ENCODE results near the gene ALCAM. TPM values are rescaled to one million over a fixed set of nuclear protein-coding genes. Genes with fewer than 3 reads are reported as not detected.

The ALCAM gene
- total RNA-seq, 1 experiment from 2014 or later = 98.4 TPM

GRCh38 chr3:105406268-105406667 is 39.6 kb downstream of the ALCAM start:
- Mint-ChIP-seq H3K9me3 (ENCODE audit: unreplicated experiment) (peaks cover 15% of the 10 kb centered on the region), H3K36me3 (ENCODE audit: insufficient read depth, unreplicated experiment) (peaks cover 28% of the 10 kb centered on the region), H3K4me3 (ENCODE audit: unreplicated experiment) (no peak overlapping the region), H3K27ac (ENCODE audit: low read depth, unreplicated experiment) (no peak overlapping the region), H3K27me3 (ENCODE audit: insufficient read depth, unreplicated experiment) (no peaks in the 10 kb centered on the region), H3K4me1 (ENCODE audit: insufficient read depth, unreplicated experiment) (peaks cover 18% of the 10 kb centered on the region)
- intact Hi-C loops (cut with micrococcal nuclease) = no loop called here
- no peak for DNase-seq (ENCODE audit: unreplicated experiment)
- no peak for TF ChIP-seq CTCF (IDR thresholded peaks at IDR 0.05; ENCODE audit: unreplicated experiment)
- CTCF ChIA-PET = no interaction called here
- no TSS peak for BruUV-seq (replicated peaks)
- POLR2A ChIA-PET = no interaction called here

GRCh38 chr3:105409364-105409763 is 42.7 kb downstream of the ALCAM start:
- Mint-ChIP-seq H3K4me1 (ENCODE audit: insufficient read depth, unreplicated experiment) (peaks cover 6% of the 10 kb centered on the region), H3K27ac (ENCODE audit: low read depth, unreplicated experiment) (no peak overlapping the region), H3K9me3 (ENCODE audit: unreplicated experiment) (peaks cover 8% of the 10 kb centered on the region), H3K27me3 (ENCODE audit: insufficient read depth, unreplicated experiment) (no peaks in the 10 kb centered on the region), H3K36me3 (ENCODE audit: insufficient read depth, unreplicated experiment) (peaks cover 15% of the 10 kb centered on the region), H3K4me3 (ENCODE audit: unreplicated experiment) (no peak overlapping the region)
- TF ChIP-seq CTCF (IDR thresholded peaks at IDR 0.05; ENCODE audit: unreplicated experiment) = no peak
- ChIA-PET CTCF (interaction anchor here (0.8 kb wide), 1 partner anchor 34 kb away, joined by 3 read pairs; no protein-coding TSS in a partner anchor), POLR2A (no interaction called here)
- DNase-seq (ENCODE audit: unreplicated experiment) = peak; percentile 23
- intact Hi-C loops (cut with micrococcal nuclease) = no loop called here
- no TSS peak for BruUV-seq (replicated peaks)

GRCh38 chr3:105413343-105413887 is 46.7 kb downstream of the ALCAM start:
- H3K27me3 Mint-ChIP-seq (ENCODE audit: insufficient read depth, unreplicated experiment) = no peaks in the 10 kb centered on the region
- ChIA-PET CTCF (no interaction called here), POLR2A (no interaction called here)
- H3K36me3 Mint-ChIP-seq (ENCODE audit: insufficient read depth, unreplicated experiment) = peaks cover 6% of the 10 kb centered on the region
- no peak overlapping the region for H3K27ac Mint-ChIP-seq (ENCODE audit: low read depth, unreplicated experiment)
- peaks cover 19% of the 10 kb centered on the region for H3K4me1 Mint-ChIP-seq (ENCODE audit: insufficient read depth, unreplicated experiment)
- BruUV-seq (replicated peaks) = no TSS peak
- no peak for DNase-seq (ENCODE audit: unreplicated experiment)
- no peak overlapping the region for H3K4me3 Mint-ChIP-seq (ENCODE audit: unreplicated experiment)
- H3K9me3 Mint-ChIP-seq (ENCODE audit: unreplicated experiment) = no peaks in the 10 kb centered on the region
- no peak for TF ChIP-seq CTCF (IDR thresholded peaks at IDR 0.05; ENCODE audit: unreplicated experiment)
- intact Hi-C loops (cut with micrococcal nuclease) = no loop called here

- POLR2A ChIA-PET = no interaction called here
- intact Hi-C loops (cut with micrococcal nuclease) = no loop called here
- BruUV-seq (replicated peaks) = no TSS peak
- DNase-seq (ENCODE audit: unreplicated experiment) = no peak
- Mint-ChIP-seq H3K4me1 (ENCODE audit: insufficient read depth, unreplicated experiment) (peaks cover 30% of the 10 kb centered on the region), H3K27me3 (ENCODE audit: insufficient read depth, unreplicated experiment) (no peaks in the 10 kb centered on the region), H3K27ac (ENCODE audit: low read depth, unreplicated experiment) (no peak overlapping the region), H3K36me3 (ENCODE audit: insufficient read depth, unreplicated experiment) (peaks cover 6% of the 10 kb centered on the region), H3K4me3 (ENCODE audit: unreplicated experiment) (no peak overlapping the region), H3K9me3 (ENCODE audit: unreplicated experiment) (no peaks in the 10 kb centered on the region)
- no peak for TF ChIP-seq CTCF (IDR thresholded peaks at IDR 0.05; ENCODE audit: unreplicated experiment)
- CTCF ChIA-PET = no interaction called here
Measured at GRCh38 chr3:105414841-105415240, 48.1 kb downstream of the ALCAM start.

Data from MCF 10A (cell line).